Measurements from ENCODE around the gene NCAN. TPM values are rescaled to one million over a fixed set of nuclear protein-coding genes. Genes with fewer than 3 reads are reported as not detected.

NCAN gene
- total RNA-seq, 4 donors from 2014 or later: 0.21 TPM; not detected in 3

DNA sequence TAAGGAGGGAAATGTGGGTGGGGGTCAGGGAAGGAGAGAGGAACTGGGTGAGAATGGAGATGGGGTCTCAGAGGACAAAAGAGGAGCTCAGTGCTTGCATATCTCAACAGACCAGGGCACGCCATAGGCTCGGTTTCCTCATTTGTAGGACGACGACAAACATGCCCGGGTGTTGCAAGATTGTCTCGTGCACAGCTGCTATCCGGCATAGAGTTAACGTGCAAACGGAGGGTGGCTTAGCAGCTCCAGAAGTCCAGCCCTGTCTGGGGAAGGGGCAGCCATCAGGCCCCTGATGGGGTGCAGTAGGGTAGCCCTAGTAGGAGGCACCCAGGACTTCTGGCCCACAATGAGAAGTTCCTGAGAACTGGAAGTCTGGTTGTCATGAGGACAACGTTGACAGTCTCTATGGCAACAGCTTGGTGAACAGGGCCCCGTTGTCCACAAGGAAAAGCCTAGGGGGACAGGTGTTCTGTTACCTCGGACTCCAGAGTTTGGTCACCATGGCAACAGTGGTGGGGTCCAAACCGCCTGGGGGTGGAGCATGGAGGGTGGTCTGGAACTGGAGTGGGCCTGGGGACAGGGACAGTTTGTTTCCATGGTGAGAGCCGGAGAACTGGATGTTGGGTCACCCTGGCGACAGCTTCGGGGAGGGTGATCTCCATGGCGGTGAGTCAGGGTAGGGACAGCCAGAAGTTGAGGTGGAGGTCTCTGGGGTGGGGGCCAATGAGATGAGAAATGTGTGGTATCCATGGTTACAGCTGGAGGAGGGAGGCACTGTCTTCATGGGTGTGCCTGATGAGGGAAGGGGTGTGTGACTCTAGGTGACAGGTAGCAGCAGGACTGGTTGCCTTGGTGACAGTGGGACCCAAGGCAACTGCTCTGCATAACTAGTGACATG, 44.6 kb downstream of the NCAN start:
- no peak for DNase-seq
- H3K4me1 ChIP-seq: peaks cover 0 to 3% of the 10 kb centered on the region in 2 donors
- no peak for TF ChIP-seq POLR2A (IDR thresholded peaks at IDR 0.05)
- TF ChIP-seq, protein P1, sequence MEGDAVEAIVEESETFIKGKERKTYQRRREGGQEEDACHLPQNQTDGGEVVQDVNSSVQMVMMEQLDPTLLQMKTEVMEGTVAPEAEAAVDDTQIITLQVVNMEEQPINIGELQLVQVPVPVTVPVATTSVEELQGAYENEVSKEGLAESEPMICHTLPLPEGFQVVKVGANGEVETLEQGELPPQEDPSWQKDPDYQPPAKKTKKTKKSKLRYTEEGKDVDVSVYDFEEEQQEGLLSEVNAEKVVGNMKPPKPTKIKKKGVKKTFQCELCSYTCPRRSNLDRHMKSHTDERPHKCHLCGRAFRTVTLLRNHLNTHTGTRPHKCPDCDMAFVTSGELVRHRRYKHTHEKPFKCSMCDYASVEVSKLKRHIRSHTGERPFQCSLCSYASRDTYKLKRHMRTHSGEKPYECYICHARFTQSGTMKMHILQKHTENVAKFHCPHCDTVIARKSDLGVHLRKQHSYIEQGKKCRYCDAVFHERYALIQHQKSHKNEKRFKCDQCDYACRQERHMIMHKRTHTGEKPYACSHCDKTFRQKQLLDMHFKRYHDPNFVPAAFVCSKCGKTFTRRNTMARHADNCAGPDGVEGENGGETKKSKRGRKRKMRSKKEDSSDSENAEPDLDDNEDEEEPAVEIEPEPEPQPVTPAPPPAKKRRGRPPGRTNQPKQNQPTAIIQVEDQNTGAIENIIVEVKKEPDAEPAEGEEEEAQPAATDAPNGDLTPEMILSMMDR (IDR thresholded peaks at IDR 0.05): no peak
- intact Hi-C loops (cut with DNase I; ENCODE audit: low total_unique reads): no loop called here
- peaks cover 0 to 4% of the 10 kb centered on the region in 2 donors for H3K27me3 ChIP-seq
- no peaks in the 10 kb centered on the region for H3K36me3 ChIP-seq
- H3K27ac ChIP-seq: no peak overlapping the region
- H3K9me3 ChIP-seq: peaks cover 0 to 3% of the 10 kb centered on the region in 2 donors
- H3K4me3 ChIP-seq: no peak overlapping the region

DNA sequence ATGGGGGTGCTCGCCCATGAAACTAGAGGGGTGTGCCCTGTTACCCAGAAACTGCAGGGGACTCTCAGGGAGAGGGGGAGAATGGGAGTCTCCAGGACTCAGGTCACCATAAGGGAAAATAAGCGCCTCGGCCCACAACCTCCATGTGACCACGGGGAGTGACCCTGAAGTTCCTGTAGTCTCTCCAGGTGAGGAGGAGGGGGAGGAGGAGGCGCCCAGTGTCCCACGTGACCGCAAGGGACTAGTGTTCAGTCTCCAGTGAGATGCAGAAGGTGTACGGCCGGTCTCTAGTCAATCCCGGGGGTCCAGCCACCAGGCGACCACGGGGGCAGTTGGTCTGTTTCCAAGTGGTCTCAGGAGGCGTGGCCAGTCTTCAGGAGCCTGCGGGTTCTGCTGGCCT, 45.4 kb downstream of the NCAN start:
- Histone ChIP-seq H3K27ac (no peak overlapping the region), H3K4me1 (peaks cover 0 to 8% of the 10 kb centered on the region in 2 donors), H3K27me3 (peaks cover 0 to 4% of the 10 kb centered on the region in 2 donors), H3K36me3 (no peaks in the 10 kb centered on the region), H3K4me3 (no peak overlapping the region), H3K9me3 (peaks cover 0 to 3% of the 10 kb centered on the region in 2 donors)
- TF ChIP-seq, protein P1 (IDR thresholded peaks at IDR 0.05): no peak
- no peak for DNase-seq
- intact Hi-C loops (cut with DNase I; ENCODE audit: low total_unique reads): no loop called here

GRCh38 chr19:19257836-19258588, 46.3 kb downstream of the NCAN start:
- TF ChIP-seq, protein P1 (IDR thresholded peaks at IDR 0.05): no peak
- no peak for TF ChIP-seq POLR2A (IDR thresholded peaks at IDR 0.05)
- peaks cover 0 to 3% of the 10 kb centered on the region in 2 donors for H3K9me3 ChIP-seq
- H3K27me3 ChIP-seq: peaks cover 0 to 4% of the 10 kb centered on the region in 2 donors
- H3K27ac ChIP-seq: no peak overlapping the region
- intact Hi-C loops (cut with DNase I; ENCODE audit: low total_unique reads): no loop called here
- DNase-seq: no peak
- no peak overlapping the region for H3K4me3 ChIP-seq
- peaks cover 0 to 8% of the 10 kb centered on the region in 2 donors for H3K4me1 ChIP-seq
- H3K36me3 ChIP-seq: no peaks in the 10 kb centered on the region

GRCh38 chr19:19258589-19259338, 47.0 kb downstream of the NCAN start:
- Histone ChIP-seq H3K36me3 (no peaks in the 10 kb centered on the region), H3K27me3 (peaks cover 0 to 4% of the 10 kb centered on the region in 2 donors)
- intact Hi-C loops (cut with DNase I; ENCODE audit: low total_unique reads): no loop called here

More at GRCh38 chr19:19258589-19259338, 47.0 kb downstream of the NCAN start:
- TF ChIP-seq, protein P1 (IDR thresholded peaks at IDR 0.05): no peak
- no peak for TF ChIP-seq POLR2A (IDR thresholded peaks at IDR 0.05)
- Histone ChIP-seq H3K4me3 (no peak overlapping the region), H3K9me3 (peaks cover 0 to 3% of the 10 kb centered on the region in 2 donors), H3K4me1 (peaks cover 0 to 8% of the 10 kb centered on the region in 2 donors), H3K27ac (no peak overlapping the region)
- DNase-seq: no peak
